Prostate gland (tissue), 2 donors: ENCODE measurements around the gene ITPR1. TPM values are rescaled to one million over a fixed set of nuclear protein-coding genes. Genes with fewer than 3 reads are reported as not detected.

ENCODE experiments used
- DNase-seq: peaks from one replicate; pipeline ENCODE4 v3.0.0-alpha.2; 2019; ENCODE audit warnings: low spot score
- H3K27ac ChIP-seq, 2 donors: fragments of 200-600 bp; sonication (generic); 2 replicates each; pipeline ENCODE4 v1.5.1; 2017 to 2019
- H3K27me3 ChIP-seq: fragments of 200-600 bp; sonication (generic); replicated peaks from 2 replicates; pipeline ENCODE4 v1.5.1; 2019; ENCODE audit not compliant: insufficient read depth
- H3K36me3 ChIP-seq, 2 donors: fragments of 200-600 bp; sonication (generic); 1 replicate in 1 of 2; 2 replicates in 1 of 2; pipeline versions ENCODE4 v1.5.1 to v1.8.1; 2017 to 2019
- H3K4me1 ChIP-seq: fragments of 200-600 bp; sonication (generic); replicated peaks from 2 replicates; pipeline ENCODE4 v1.5.1; 2019
- H3K4me3 ChIP-seq, 2 donors: fragments of 200-600 bp; sonication (generic); 2 replicates each; pipeline ENCODE4 v1.5.1; 2017 to 2019
- H3K9me3 ChIP-seq: fragments of 200-600 bp; sonication (generic); 2 replicates; pipeline ENCODE4 v1.5.1; 2017
- POLR2A ChIP-seq: fragments of 450-650 bp; IDR thresholded peaks from one replicate; pipeline ENCODE4 v1.6.1; 2016; ENCODE audit warnings: antibody characterized with exemption, mild to moderate bottlenecking
- POLR2AphosphoS5 ChIP-seq: sonication (generic); formaldehyde crosslinking; IDR thresholded peaks from one replicate; pipeline ENCODE4 v1.6.1; 2017; ENCODE audit warnings: antibody characterized with exemption
- WGBS: methylation state at CpG from one replicate; pipeline ENCODE4 v1.1.5; 2018; 5-methylcytosine and 5-hydroxymethylcytosine counted together
- intact Hi-C: fragments of 100-400 bp; cut with DNase I; formaldehyde crosslinking; loops from one replicate; pipeline ENCODE4 v1.14.2; 2022
- total RNA-seq, 2 donors: library from RNA; depleted of rRNA; stranded (reverse); fragments of >200 nt; gene quantifications; one replicate each; pipeline ENCODE4 v1.1.0, GENCODE V29; 2016
- TF ChIP-seq, protein P1 (sequence below), 4 experiments: fragments of 200-600 bp in 2 of 4; fragments of 450-650 bp in 2 of 4; sonication (generic) in 2 of 4; IDR thresholded peaks; 1 replicate in 3 of 4; 2 replicates in 1 of 4; pipeline ENCODE4 v1.5.1; 2016 to 2019; ENCODE audit warnings: antibody characterized with exemption in 4 of 4, mild to moderate bottlenecking in 2 of 4, moderate library complexity in 2 of 4

Gene ITPR1
- total RNA-seq, 2 donors from 2014 or later: 80.0 to 126 TPM

DNA sequence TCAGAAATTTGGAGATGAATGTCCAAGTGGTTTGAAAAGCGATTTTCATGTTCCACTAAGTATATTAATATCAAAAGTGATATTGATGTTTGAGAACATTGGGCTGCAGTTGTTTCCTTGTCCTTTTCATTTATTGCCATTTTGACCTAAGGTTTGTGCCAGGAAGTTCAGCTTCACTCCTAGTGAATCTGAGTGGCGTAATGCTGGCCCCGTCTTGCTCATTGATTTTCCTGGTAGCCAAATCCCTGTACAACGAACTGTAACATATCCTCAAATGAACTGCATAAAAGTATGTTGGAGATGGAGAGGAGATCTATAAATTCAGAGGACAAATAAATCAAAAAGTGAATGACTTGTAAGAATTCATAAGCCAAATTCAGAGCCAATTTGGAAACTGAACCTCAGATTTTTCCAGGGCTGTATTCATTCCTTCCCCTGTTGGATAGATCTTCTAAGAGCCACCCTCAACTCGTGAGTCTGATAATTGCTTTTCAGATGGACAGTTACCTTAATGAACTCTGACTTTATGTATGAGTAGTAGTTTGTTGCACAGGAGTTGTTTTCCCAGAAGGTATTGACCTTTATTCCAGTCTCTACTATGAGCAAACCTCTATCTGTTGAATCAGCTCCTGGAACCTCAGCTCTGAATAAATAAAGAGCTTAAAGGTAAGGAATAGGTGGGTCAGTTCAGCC, 72.8 kb downstream of the ITPR1 start:
- no peak overlapping the region for H3K4me3 ChIP-seq
- peak overlapping the region; percentile 30 to 61 for H3K27ac ChIP-seq
- H3K9me3 ChIP-seq: no peaks in the 10 kb centered on the region
- DNase-seq: no peak
- H3K4me1 ChIP-seq: peaks cover 8% of the 10 kb centered on the region
- intact Hi-C loops: no loop called here
- H3K27me3 ChIP-seq: no peaks in the 10 kb centered on the region
- 44% methylated on average over 5 of the region's 5 CpGs for WGBS
- no peak for TF ChIP-seq POLR2AphosphoS5
- TF ChIP-seq, protein P1, sequence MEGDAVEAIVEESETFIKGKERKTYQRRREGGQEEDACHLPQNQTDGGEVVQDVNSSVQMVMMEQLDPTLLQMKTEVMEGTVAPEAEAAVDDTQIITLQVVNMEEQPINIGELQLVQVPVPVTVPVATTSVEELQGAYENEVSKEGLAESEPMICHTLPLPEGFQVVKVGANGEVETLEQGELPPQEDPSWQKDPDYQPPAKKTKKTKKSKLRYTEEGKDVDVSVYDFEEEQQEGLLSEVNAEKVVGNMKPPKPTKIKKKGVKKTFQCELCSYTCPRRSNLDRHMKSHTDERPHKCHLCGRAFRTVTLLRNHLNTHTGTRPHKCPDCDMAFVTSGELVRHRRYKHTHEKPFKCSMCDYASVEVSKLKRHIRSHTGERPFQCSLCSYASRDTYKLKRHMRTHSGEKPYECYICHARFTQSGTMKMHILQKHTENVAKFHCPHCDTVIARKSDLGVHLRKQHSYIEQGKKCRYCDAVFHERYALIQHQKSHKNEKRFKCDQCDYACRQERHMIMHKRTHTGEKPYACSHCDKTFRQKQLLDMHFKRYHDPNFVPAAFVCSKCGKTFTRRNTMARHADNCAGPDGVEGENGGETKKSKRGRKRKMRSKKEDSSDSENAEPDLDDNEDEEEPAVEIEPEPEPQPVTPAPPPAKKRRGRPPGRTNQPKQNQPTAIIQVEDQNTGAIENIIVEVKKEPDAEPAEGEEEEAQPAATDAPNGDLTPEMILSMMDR (IDR thresholded peaks at IDR 0.05): no peak
- no peak for TF ChIP-seq POLR2A
- no peaks in the 10 kb centered on the region for H3K36me3 ChIP-seq

DNA sequence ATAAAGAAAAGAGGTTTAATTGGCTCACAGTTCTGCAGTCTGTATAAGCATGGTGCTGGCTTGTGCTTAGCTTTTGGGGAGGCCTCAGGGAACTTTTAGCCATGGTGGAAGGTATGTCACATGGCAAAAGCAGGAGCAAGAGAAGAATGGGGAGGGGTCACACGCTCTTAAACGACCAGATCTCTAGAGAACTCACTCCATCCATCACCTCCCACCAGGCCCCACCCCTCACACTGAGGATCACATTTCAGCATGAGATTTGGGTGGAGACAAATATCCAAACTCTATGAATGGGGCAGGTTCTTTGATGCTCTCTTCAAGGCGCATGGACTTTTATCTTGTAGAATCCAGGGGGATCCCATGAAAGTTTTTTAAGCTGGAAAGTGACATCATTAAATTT, 75.7 kb downstream of the ITPR1 start:
- Histone ChIP-seq H3K4me1 (peaks cover 8% of the 10 kb centered on the region), H3K27me3 (no peaks in the 10 kb centered on the region), H3K9me3 (no peaks in the 10 kb centered on the region), H3K27ac (no peak overlapping the region), H3K36me3 (no peaks in the 10 kb centered on the region), H3K4me3 (no peak overlapping the region)
- 67% methylated on average over 3 of the region's 3 CpGs for WGBS
- DNase-seq: no peak
- TF ChIP-seq, protein P1 (IDR thresholded peaks at IDR 0.05): no peak
- no peak for TF ChIP-seq POLR2A
- no peak for TF ChIP-seq POLR2AphosphoS5
- intact Hi-C loops: no loop called here

DNA sequence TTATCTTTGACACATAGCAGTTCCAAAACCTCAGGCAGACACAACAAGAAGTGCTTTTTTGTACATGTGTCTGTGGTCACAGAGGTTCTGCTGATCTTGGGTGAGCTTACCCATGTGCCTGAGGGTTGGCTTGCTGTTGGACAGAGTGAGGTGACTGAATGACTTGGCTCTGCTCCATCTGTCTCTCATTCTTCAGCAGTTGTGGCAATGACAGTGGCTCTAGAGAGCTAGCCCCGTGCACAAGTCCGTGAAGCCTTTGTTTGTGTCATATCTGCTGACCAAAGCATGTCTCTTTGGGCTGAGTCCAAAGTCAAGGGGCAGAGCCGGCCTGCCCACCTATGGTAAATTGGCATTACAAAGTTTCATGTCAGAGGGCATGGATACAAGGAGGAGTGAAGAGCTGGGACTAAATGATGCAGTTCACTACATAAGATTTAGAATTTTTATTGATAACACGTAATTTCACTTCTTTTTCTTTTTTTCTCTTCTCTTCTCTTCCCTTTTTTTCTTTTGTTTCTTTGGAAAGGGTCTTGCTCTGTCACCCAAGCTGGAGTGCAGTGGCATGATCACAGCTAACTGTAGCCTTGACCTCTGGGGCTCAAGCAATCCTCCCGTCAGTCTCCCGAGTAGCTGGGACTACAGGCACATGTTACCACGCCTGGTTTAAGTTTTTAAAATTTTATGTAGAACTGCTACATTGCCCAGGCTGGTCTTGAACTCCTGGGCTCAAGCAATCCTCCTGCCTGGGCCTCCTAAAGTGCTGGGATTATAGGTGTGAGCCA, 77.9 kb downstream of the ITPR1 start:
- TF ChIP-seq POLR2A (no peak), POLR2AphosphoS5 (no peak)
- TF ChIP-seq, protein P1 (IDR thresholded peaks at IDR 0.05): no peak
- intact Hi-C loops: no loop called here
- 87% methylated on average over 7 of the region's 7 CpGs for WGBS
- no peak for DNase-seq
- no peaks in the 10 kb centered on the region for H3K27me3 ChIP-seq
- H3K4me3 ChIP-seq: no peak overlapping the region
- no peaks in the 10 kb centered on the region for H3K9me3 ChIP-seq
- no peaks in the 10 kb centered on the region for H3K36me3 ChIP-seq
- peaks cover 3% of the 10 kb centered on the region for H3K4me1 ChIP-seq
- no peak overlapping the region for H3K27ac ChIP-seq

DNA sequence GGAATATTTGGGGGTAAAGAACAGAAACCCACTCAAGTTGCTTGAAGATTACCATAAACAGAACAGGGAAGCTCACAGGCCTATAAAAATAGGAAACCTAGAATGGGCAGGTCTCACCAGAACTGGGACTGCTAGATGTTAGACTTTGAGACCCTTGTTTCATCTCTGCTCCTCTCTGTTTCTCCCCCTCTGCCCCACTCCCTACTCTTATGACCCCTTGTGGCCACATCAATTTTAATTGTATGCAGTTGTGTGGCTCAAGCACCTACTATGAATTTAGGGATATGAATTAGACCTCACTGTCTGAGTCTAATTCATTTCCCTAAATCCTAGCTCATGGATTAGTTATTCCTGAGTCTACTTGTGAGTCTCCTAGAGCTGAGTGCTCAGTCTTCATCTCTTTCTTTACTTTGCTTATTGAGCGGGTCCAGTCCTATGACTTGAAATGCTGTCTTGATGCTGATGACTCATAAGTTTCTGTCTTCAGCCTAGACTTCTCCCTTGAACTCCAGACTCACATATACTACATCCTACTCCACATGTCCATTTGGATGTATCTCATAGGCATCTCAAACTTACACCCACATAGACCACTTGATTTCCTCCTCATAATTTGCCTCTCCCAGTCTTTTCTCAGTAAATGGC, 78.7 kb downstream of the ITPR1 start:
- TF ChIP-seq POLR2A: no peak
- no peak for TF ChIP-seq POLR2AphosphoS5
- TF ChIP-seq, protein P1 (IDR thresholded peaks at IDR 0.05): no peak
- Histone ChIP-seq H3K27ac (no peak overlapping the region), H3K4me1 (no peaks in the 10 kb centered on the region), H3K9me3 (no peaks in the 10 kb centered on the region), H3K4me3 (no peak overlapping the region), H3K36me3 (no peaks in the 10 kb centered on the region), H3K27me3 (no peaks in the 10 kb centered on the region)
- 92% methylated on average over 1 of the region's 1 CpG for WGBS
- DNase-seq: no peak
- intact Hi-C loops: no loop called here
